Upper lobe of left lung (tissue), 4 donors: Measurements from ENCODE around the gene EBF3.

Experiments used
- CTCF ChIP-seq, 6 experiments: fragments of 450-650 bp in 4 of 6; fragments of 200-600 bp in 2 of 6; sonication (generic) in 2 of 6; IDR thresholded peaks; one replicate each; pipeline ENCODE4 v1.5.1; 2016 to 2019; ENCODE audit warnings: antibody characterized with exemption in 6 of 6
- EP300 ChIP-seq, 4 donors: sonication (generic); formaldehyde crosslinking; IDR thresholded peaks; one replicate each; pipeline ENCODE4 v1.5.1; 2017; ENCODE audit warnings: antibody characterized with exemption in 4 of 4, control low read depth in 2 of 4

- TF ChIP-seq CTCF (IDR thresholded peaks at IDR 0.05) (no peak), EP300 (IDR thresholded peaks at IDR 0.05) (no peak)
Observed at GRCh38 chr10:129807211-129807610, 156.9 kb downstream of the EBF3 start.
